Motor neuron (in vitro differentiated cells): ENCODE data around the gene CEP170B. TPM values are rescaled to one million over a fixed set of nuclear protein-coding genes. Genes with fewer than 3 reads are reported as not detected.
"Not testable (repeated sequence)": the region's sequence is repeated elsewhere in the genome, so short reads cannot be mapped to it uniquely, and the experiment has no call there.

Experiments
- ATAC-seq, 8 experiments: fragments of 200-7000 bp; cut with Tn5 transposase; replicated peaks in 6 of 8; 2 replicates each; pipeline ENCODE4 v1.8.0; 2021; ENCODE audit warnings: mild to moderate bottlenecking in 8 of 8, moderate library complexity in 8 of 8
- H3K27ac ChIP-seq, 2 donors: fragments of 250-450 bp; sonication (Bioruptor Pico); 2 replicates each; pipeline ENCODE4 v1.9.0; 2021; ENCODE audit warnings: antibody characterized with exemption in 2 of 2, mild to moderate bottlenecking in 2 of 2, moderate library complexity in 1 of 2
- H3K4me1 ChIP-seq, 2 donors: fragments of 250-450 bp; sonication (Bioruptor Pico); replicated peaks in 1 of 2; 2 replicates each; pipeline ENCODE4 v1.6.1; 2021; ENCODE audit warnings: antibody characterized with exemption in 2 of 2, mild to moderate bottlenecking in 2 of 2, moderate library complexity in 1 of 2
- H3K4me3 ChIP-seq, 5 donors: fragments of 250-450 bp; sonication (Bioruptor Pico); 2 replicates each; pipeline ENCODE4 v1.9.0; 2021; ENCODE audit warnings: antibody characterized with exemption in 5 of 5, mild to moderate bottlenecking in 5 of 5, moderate library complexity in 4 of 5
- WGBS, 10 experiments: fragments of 450-650 bp; shearing (Covaris generic); methylation state at CpG; one replicate each; pipeline ENCODE4 v1.0.0; 2022; 5-methylcytosine and 5-hydroxymethylcytosine counted together
- in situ Hi-C, 9 experiments: fragments of 400-800 bp; cut with MboI; loops; one replicate each; pipeline ENCODE4 v1.15.0; 2021; ENCODE audit warnings: low sequenced_read_pairs in 9 of 9, low pct_unique_long_range_greater_than_20kb in 2 of 9; ENCODE audit not compliant: unreplicated experiment in 9 of 9
- total RNA-seq, 8 experiments: library from RNA; unstranded; fragments of 300-600 nt; gene quantifications; 2 replicates each; pipeline versions ENCODE4 v1.2.3 to v1.2.4, GENCODE V29; 2022

The CEP170B gene
- total RNA-seq, 8 experiments from 2014 or later: 6.3 to 18.4 (median 9.6) TPM

GRCh38 chr14:104855532-104856090 lies 9.5 kb upstream of the CEP170B start:
- WGBS, 10 experiments: 40 to 90% (median 70%) methylated on average over 1 to 4 of the region's 12 CpGs; no CpG with 5 or more reads in 5 of the 10 experiments
- Histone ChIP-seq H3K4me3 (no peak overlapping the region), H3K4me1 (peaks cover 0 to 7% of the 10 kb centered on the region in 2 donors), H3K27ac (no peak overlapping the region)
- in situ Hi-C loops: no loop called here
- ATAC-seq: peak in 2 of 8 experiments; percentile 40 to 49

GRCh38 chr14:104856157-104856868 lies 8.8 kb upstream of the CEP170B start:
- H3K4me1 ChIP-seq: peaks cover 0 to 7% of the 10 kb centered on the region in 2 donors
- peak in 2 of 8 experiments; percentile 3 to 14 for ATAC-seq
- 67 to 100% (median 100%) methylated on average over 1 to 7 of the region's 21 CpGs; no CpG with 5 or more reads in 6 of the 10 experiments for WGBS, 10 experiments
- H3K27ac ChIP-seq: no peak overlapping the region
- H3K4me3 ChIP-seq: no peak overlapping the region
- in situ Hi-C loops: no loop called here

GRCh38 chr14:104856869-104857860 lies 7.9 kb upstream of the CEP170B start:
- Histone ChIP-seq H3K4me1 (peaks cover 0 to 7% of the 10 kb centered on the region in 2 donors), H3K27ac (no peak overlapping the region), H3K4me3 (no peak overlapping the region)
- 22 to 88% (median 55%) methylated on average over 2 to 15 of the region's 25 CpGs; no CpG with 5 or more reads in 1 of the 10 experiments for WGBS, 10 experiments
- in situ Hi-C loops: no loop called here
- ATAC-seq: peak in 2 of 8 experiments; percentile 26 to 50

GRCh38 chr14:104857931-104858330 lies 7.1 kb upstream of the CEP170B start:
- in situ Hi-C loops, H3K4me1 ChIP-seq, H3K4me3 ChIP-seq, ATAC-seq, H3K27ac ChIP-seq: not testable (repeated sequence)
- WGBS, 10 experiments: 90 to 100% (median 94%) methylated on average over 1 to 6 of the region's 6 CpGs; no CpG with 5 or more reads in 1 of the 10 experiments

- in situ Hi-C loops: no loop called here
- no peak overlapping the region for H3K27ac ChIP-seq
- 60 to 100% (median 77%) methylated on average over 1 to 8 of the region's 8 CpGs; no CpG with 5 or more reads in 2 of the 10 experiments for WGBS, 10 experiments
- peaks cover 0 to 7% of the 10 kb centered on the region in 2 donors for H3K4me1 ChIP-seq
- H3K4me3 ChIP-seq: no peak overlapping the region
- ATAC-seq: no peak
These were observed 6.1 kb upstream of the CEP170B start for GRCh38 chr14:104858811-104859426.

GRCh38 chr14:104859900-104860299 lies 5.2 kb upstream of the CEP170B start:
- WGBS, 10 experiments: 80 to 100% (median 96%) methylated on average over 1 to 4 of the region's 4 CpGs; no CpG with 5 or more reads in 1 of the 10 experiments
- Histone ChIP-seq H3K4me1 (peaks cover 0 to 9% of the 10 kb centered on the region in 2 donors), H3K4me3 (no peak overlapping the region), H3K27ac (no peak overlapping the region)
- in situ Hi-C loops: no loop called here
- ATAC-seq: no peak

GRCh38 chr14:104860414-104860813 lies 4.7 kb upstream of the CEP170B start:
- in situ Hi-C loops: no loop called here

GRCh38 chr14:104863131-104863862 lies 1.8 kb upstream of the CEP170B start:
- WGBS, 10 experiments: 30 to 80% (median 61%) methylated on average over 1 to 9 of the region's 13 CpGs; no CpG with 5 or more reads in 5 of the 10 experiments
- Histone ChIP-seq H3K4me1 (peaks cover 8 to 9% of the 10 kb centered on the region in 2 donors), H3K4me3 (no peak overlapping the region), H3K27ac (no peak overlapping the region)
- in situ Hi-C loops: no loop called here
- no peak for ATAC-seq

More at GRCh38 chr14:104860414-104860813, 4.7 kb upstream of the CEP170B start:
- Histone ChIP-seq H3K4me3 (no peak overlapping the region), H3K27ac (no peak overlapping the region), H3K4me1 (peaks cover 0 to 9% of the 10 kb centered on the region in 2 donors)
- ATAC-seq: no peak

- no peak overlapping the region for H3K27ac ChIP-seq
- H3K4me1 ChIP-seq: peaks cover 8 to 9% of the 10 kb centered on the region in 2 donors
- WGBS, 10 experiments: 10% methylated on average over 2 of the region's 13 CpGs; no CpG with 5 or more reads in 9 of the 10 experiments
- H3K4me3 ChIP-seq: peak overlapping the region in 1 of 5 donors; percentile 92
- no peak for ATAC-seq
- in situ Hi-C loops: no loop called here
These were observed 1.2 kb upstream of the CEP170B start for GRCh38 chr14:104863923-104864266.

- no CpG with 5 or more reads among the region's 70 CpGs for WGBS, 10 experiments
- peak overlapping the region; percentile 50 to 92 (median 72) for H3K4me3 ChIP-seq
- peak in 4 of 8 experiments; percentile 2 to 31 (median 4) for ATAC-seq
- H3K4me1 ChIP-seq: peaks cover 8 to 9% of the 10 kb centered on the region in 2 donors
- in situ Hi-C loops: no loop called here
- no peak overlapping the region for H3K27ac ChIP-seq
These were observed 594 bp upstream of the CEP170B start for GRCh38 chr14:104864267-104865080.

- 10 to 20% methylated on average over 1 to 10 of the region's 68 CpGs; no CpG with 5 or more reads in 8 of the 10 experiments for WGBS, 10 experiments
- ATAC-seq: peak; percentile 61 to 79 (median 68)
- H3K27ac ChIP-seq: no peak overlapping the region
- in situ Hi-C loops: no loop called here
- peak overlapping the region; percentile 50 to 92 (median 72) for H3K4me3 ChIP-seq
- H3K4me1 ChIP-seq: peaks cover 8 to 9% of the 10 kb centered on the region in 2 donors
These were observed 768 bp downstream of the CEP170B start for GRCh38 chr14:104865631-104866441.
